ENCODE results near the gene ANKRD13B. TPM values are rescaled to one million over a fixed set of nuclear protein-coding genes. Genes with fewer than 3 reads are reported as not detected.

The ANKRD13B gene
- total RNA-seq, 1 donor from 2014 or later, result 27.5 TPM

- no peak for DNase-seq (ENCODE audit: low spot score, unreplicated experiment)
- H3K27me3 Mint-ChIP-seq, result no peaks in the 10 kb centered on the region
- peaks cover 23% of the 10 kb centered on the region for H3K36me3 Mint-ChIP-seq (ENCODE audit: insufficient read depth)
- H3K27ac Mint-ChIP-seq, result no peak overlapping the region
- TF ChIP-seq, protein P1, sequence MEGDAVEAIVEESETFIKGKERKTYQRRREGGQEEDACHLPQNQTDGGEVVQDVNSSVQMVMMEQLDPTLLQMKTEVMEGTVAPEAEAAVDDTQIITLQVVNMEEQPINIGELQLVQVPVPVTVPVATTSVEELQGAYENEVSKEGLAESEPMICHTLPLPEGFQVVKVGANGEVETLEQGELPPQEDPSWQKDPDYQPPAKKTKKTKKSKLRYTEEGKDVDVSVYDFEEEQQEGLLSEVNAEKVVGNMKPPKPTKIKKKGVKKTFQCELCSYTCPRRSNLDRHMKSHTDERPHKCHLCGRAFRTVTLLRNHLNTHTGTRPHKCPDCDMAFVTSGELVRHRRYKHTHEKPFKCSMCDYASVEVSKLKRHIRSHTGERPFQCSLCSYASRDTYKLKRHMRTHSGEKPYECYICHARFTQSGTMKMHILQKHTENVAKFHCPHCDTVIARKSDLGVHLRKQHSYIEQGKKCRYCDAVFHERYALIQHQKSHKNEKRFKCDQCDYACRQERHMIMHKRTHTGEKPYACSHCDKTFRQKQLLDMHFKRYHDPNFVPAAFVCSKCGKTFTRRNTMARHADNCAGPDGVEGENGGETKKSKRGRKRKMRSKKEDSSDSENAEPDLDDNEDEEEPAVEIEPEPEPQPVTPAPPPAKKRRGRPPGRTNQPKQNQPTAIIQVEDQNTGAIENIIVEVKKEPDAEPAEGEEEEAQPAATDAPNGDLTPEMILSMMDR (IDR thresholded peaks at IDR 0.05; ENCODE audit: unreplicated experiment), result no peak
- H3K9me3 Mint-ChIP-seq (ENCODE audit: low read depth), result no peaks in the 10 kb centered on the region
- H3K4me1 Mint-ChIP-seq (ENCODE audit: low read depth), result no peaks in the 10 kb centered on the region
- no peak overlapping the region for H3K4me3 Mint-ChIP-seq (ENCODE audit: low read depth)
These were observed 41.0 kb downstream of the ANKRD13B start for GRCh38 chr17:29633886-29634285.

- no peaks in the 10 kb centered on the region for H3K27me3 Mint-ChIP-seq
- H3K4me1 Mint-ChIP-seq (ENCODE audit: low read depth), result peaks cover 7% of the 10 kb centered on the region
- no peak overlapping the region for H3K27ac Mint-ChIP-seq
- no peaks in the 10 kb centered on the region for H3K9me3 Mint-ChIP-seq (ENCODE audit: low read depth)
- TF ChIP-seq, protein P1 (IDR thresholded peaks at IDR 0.05; ENCODE audit: unreplicated experiment), result no peak
- no peak for DNase-seq (ENCODE audit: low spot score, unreplicated experiment)
- no peak overlapping the region for H3K4me3 Mint-ChIP-seq (ENCODE audit: low read depth)
- H3K36me3 Mint-ChIP-seq (ENCODE audit: insufficient read depth), result peaks cover 12% of the 10 kb centered on the region
These were observed 47.5 kb downstream of the ANKRD13B start for GRCh38 chr17:29640413-29640812.

DNA sequence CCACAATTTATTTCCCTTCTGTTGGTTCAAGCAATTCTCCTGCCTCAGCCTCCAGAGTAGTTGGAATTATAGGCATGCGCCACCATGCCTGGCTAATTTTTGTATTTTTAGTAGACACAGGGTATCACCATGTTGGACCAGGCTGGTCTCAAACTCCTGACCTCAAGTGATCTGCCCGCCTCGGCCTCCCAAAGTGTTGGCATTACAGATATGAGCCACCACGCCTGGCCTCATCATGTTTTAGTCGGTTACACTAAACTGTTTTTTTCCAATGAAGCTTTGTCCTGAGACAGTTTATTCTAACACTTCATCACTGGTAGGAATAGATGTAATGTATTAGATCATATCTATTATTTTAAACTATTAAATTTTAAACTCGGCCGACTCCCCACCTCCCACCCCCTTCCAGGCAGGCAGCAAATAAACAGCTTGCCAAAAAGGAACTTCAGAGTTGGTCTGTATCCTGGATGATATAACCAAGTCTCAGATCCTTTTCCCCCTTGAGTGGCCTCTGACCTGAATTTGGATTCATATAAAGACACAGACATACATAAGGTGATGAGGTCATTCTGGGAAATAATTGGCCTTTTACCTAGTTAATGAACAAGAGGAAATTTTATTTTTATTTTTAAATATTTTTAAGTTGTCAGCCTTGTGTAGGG lies 48.2 kb downstream of the ANKRD13B start:
- H3K27me3 Mint-ChIP-seq, result no peaks in the 10 kb centered on the region
- DNase-seq (ENCODE audit: low spot score, unreplicated experiment), result no peak
- H3K36me3 Mint-ChIP-seq (ENCODE audit: insufficient read depth), result peaks cover 6% of the 10 kb centered on the region
- H3K4me1 Mint-ChIP-seq (ENCODE audit: low read depth), result peaks cover 7% of the 10 kb centered on the region
- H3K27ac Mint-ChIP-seq, result no peak overlapping the region
- no peak overlapping the region for H3K4me3 Mint-ChIP-seq (ENCODE audit: low read depth)
- TF ChIP-seq, protein P1 (IDR thresholded peaks at IDR 0.05; ENCODE audit: unreplicated experiment), result no peak
- H3K9me3 Mint-ChIP-seq (ENCODE audit: low read depth), result no peaks in the 10 kb centered on the region

- no peak for DNase-seq (ENCODE audit: low spot score, unreplicated experiment)
- TF ChIP-seq, protein P1 (IDR thresholded peaks at IDR 0.05; ENCODE audit: unreplicated experiment), result no peak
These were observed 49.3 kb downstream of the ANKRD13B start for GRCh38 chr17:29642171-29642611.

DNA sequence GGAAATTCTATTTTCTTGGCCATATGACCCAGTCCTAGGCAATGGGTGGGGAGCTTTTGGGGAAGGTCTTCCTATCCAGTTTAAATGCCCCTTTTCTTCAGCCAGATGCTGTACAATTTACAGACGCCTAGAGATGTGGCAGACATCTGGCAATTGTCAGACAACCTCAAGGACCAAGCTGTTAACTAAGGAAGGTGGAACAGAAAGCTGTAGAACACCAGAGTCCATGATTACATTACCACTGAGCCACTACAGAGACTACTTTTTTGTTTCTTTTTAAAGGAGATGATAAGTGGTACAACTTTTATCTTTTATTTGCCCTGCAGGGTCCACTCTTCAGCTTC lies 50.9 kb downstream of the ANKRD13B start:
- H3K27me3 Mint-ChIP-seq, result no peaks in the 10 kb centered on the region
- peaks cover 7% of the 10 kb centered on the region for H3K4me1 Mint-ChIP-seq (ENCODE audit: low read depth)
- peaks cover 4% of the 10 kb centered on the region for H3K36me3 Mint-ChIP-seq (ENCODE audit: insufficient read depth)
- no peak overlapping the region for H3K4me3 Mint-ChIP-seq (ENCODE audit: low read depth)
- no peaks in the 10 kb centered on the region for H3K9me3 Mint-ChIP-seq (ENCODE audit: low read depth)
- no peak for DNase-seq (ENCODE audit: low spot score, unreplicated experiment)
- TF ChIP-seq, protein P1 (IDR thresholded peaks at IDR 0.05; ENCODE audit: unreplicated experiment), result no peak
- H3K27ac Mint-ChIP-seq, result no peak overlapping the region

More at GRCh38 chr17:29642171-29642611, 49.3 kb downstream of the ANKRD13B start:
- H3K27me3 Mint-ChIP-seq, result no peaks in the 10 kb centered on the region
- no peak overlapping the region for H3K27ac Mint-ChIP-seq
- peaks cover 7% of the 10 kb centered on the region for H3K4me1 Mint-ChIP-seq (ENCODE audit: low read depth)
- no peaks in the 10 kb centered on the region for H3K9me3 Mint-ChIP-seq (ENCODE audit: low read depth)
- no peaks in the 10 kb centered on the region for H3K36me3 Mint-ChIP-seq (ENCODE audit: insufficient read depth)
- no peak overlapping the region for H3K4me3 Mint-ChIP-seq (ENCODE audit: low read depth)

Data from progenitor cell of endocrine pancreas (in vitro differentiated cells).